Measurements from ENCODE around the gene GRIK3. TPM values are rescaled to one million over a fixed set of nuclear protein-coding genes. Genes with fewer than 3 reads are reported as not detected.

GRIK3 gene
- total and polyA plus RNA-seq, 12 donors, result 0.09 to 3.1 (median 0.69) TPM

GRCh38 chr1:37036667-37037053, 2.3 kb upstream of the GRIK3 start:
- Histone ChIP-seq H3K4me3 (no peak overlapping the region), H3K9me3 (replicated peaks in 1 of 3) (no peaks in the 10 kb centered on the region), H3K36me3 (replicated peaks in 1 of 2) (no peaks in the 10 kb centered on the region), H3K27me3 (peaks cover 73% of the 10 kb centered on the region), H3K4me1 (replicated peaks in 1 of 2) (no peaks in the 10 kb centered on the region), H3K27ac (no peak overlapping the region)
- WGBS, 4 donors, result 5 to 24% (median 18%) methylated on average over 5 to 13 of the region's 13 CpGs
- no peak for DNase-seq
- TF ChIP-seq POLR2A (IDR thresholded peaks at IDR 0.05), result no peak
- intact Hi-C loops (cut with DNase I), result no loop called here

- Histone ChIP-seq H3K27ac (no peak overlapping the region), H3K4me3 (no peak overlapping the region), H3K36me3 (replicated peaks in 1 of 2) (no peaks in the 10 kb centered on the region), H3K9me3 (replicated peaks in 1 of 3) (no peaks in the 10 kb centered on the region), H3K4me1 (replicated peaks in 1 of 2) (no peaks in the 10 kb centered on the region), H3K27me3 (peaks cover 78% of the 10 kb centered on the region)
- intact Hi-C loops (cut with DNase I), result no loop called here
- peak in 1 of 7 donors; percentile 57 for DNase-seq
- WGBS, 4 donors, result 14 to 21% (median 17%) methylated on average over 20 of the region's 20 CpGs
- no peak for TF ChIP-seq POLR2A (IDR thresholded peaks at IDR 0.05)
- no peak for TF ChIP-seq CTCF (IDR thresholded peaks at IDR 0.05)
Observed at GRCh38 chr1:37035796-37036666, 1.7 kb upstream of the GRIK3 start.

- 7 to 8% (median 7%) methylated on average over 21 to 27 of the region's 27 CpGs for WGBS, 4 donors
- H3K36me3 ChIP-seq (replicated peaks in 1 of 2), result no peaks in the 10 kb centered on the region
- DNase-seq, result no peak
- no peaks in the 10 kb centered on the region for H3K4me1 ChIP-seq (replicated peaks in 1 of 2)
- intact Hi-C loops (cut with DNase I), result no loop called here
- H3K9me3 ChIP-seq (replicated peaks in 1 of 3), result no peaks in the 10 kb centered on the region
- peaks cover 82% of the 10 kb centered on the region for H3K27me3 ChIP-seq
- no peak for TF ChIP-seq POLR2A (IDR thresholded peaks at IDR 0.05)
- H3K4me3 ChIP-seq, result no peak overlapping the region
- no peak overlapping the region for H3K27ac ChIP-seq
Observed at GRCh38 chr1:37035014-37035691, 838 bp upstream of the GRIK3 start.

- no peak overlapping the region for H3K27ac ChIP-seq
- intact Hi-C loops (cut with DNase I), result no loop called here
- H3K27me3 ChIP-seq, result peaks cover 73% of the 10 kb centered on the region
Observed at GRCh38 chr1:37033355-37034101, 787 bp downstream of the GRIK3 start.

More at GRCh38 chr1:37033355-37034101, 787 bp downstream of the GRIK3 start:
- H3K36me3 ChIP-seq (replicated peaks in 1 of 2), result no peaks in the 10 kb centered on the region
- no peak overlapping the region for H3K4me3 ChIP-seq
- H3K9me3 ChIP-seq (replicated peaks in 1 of 3), result no peaks in the 10 kb centered on the region
- no peak for TF ChIP-seq CTCF (IDR thresholded peaks at IDR 0.05)
- TF ChIP-seq POLR2A (IDR thresholded peaks at IDR 0.05), result no peak
- DNase-seq, result no peak
- WGBS, 4 donors, result 0 to 3% (median 1%) methylated on average over 10 to 66 of the region's 66 CpGs
- H3K4me1 ChIP-seq (replicated peaks in 1 of 2), result no peaks in the 10 kb centered on the region
